SJSA1 (cell line): ENCODE data around the gene ELK4. TPM values are rescaled to one million over a fixed set of nuclear protein-coding genes. Genes with fewer than 3 reads are reported as not detected.

Experiments
- DNase-seq, 2 experiments: peaks; one replicate each; pipeline ENCODE4 v3.0.0-alpha.2; 2015 to 2020; ENCODE audit warnings: low spot score in 2 of 2, low read depth in 1 of 2
- H3K27ac ChIP-seq: fragments of 250-450 bp; sonication (Bioruptor Pico); 2 replicates; pipeline ENCODE4 v1.5.1; 2020; ENCODE audit warnings: mild to moderate bottlenecking, moderate library complexity
- H3K27me3 ChIP-seq: fragments of 250-450 bp; sonication (Bioruptor Pico); replicated peaks from 2 replicates; pipeline ENCODE4 v1.5.1; 2020; ENCODE audit warnings: mild to moderate bottlenecking, moderate library complexity
- H3K36me3 ChIP-seq: fragments of 250-450 bp; sonication (Bioruptor Pico); 2 replicates; pipeline ENCODE4 v1.5.1; 2020; ENCODE audit warnings: mild to moderate bottlenecking
- H3K4me1 ChIP-seq: fragments of 250-450 bp; sonication (Bioruptor Pico); replicated peaks from 2 replicates; pipeline ENCODE4 v1.6.1; 2021; ENCODE audit warnings: mild to moderate bottlenecking
- H3K4me3 ChIP-seq: fragments of 250-450 bp; sonication (Bioruptor Pico); 2 replicates; pipeline ENCODE4 v1.5.1; 2020; ENCODE audit warnings: mild to moderate bottlenecking
- H3K9me3 ChIP-seq: fragments of 250-450 bp; sonication (Bioruptor Pico); replicated peaks from 2 replicates; pipeline ENCODE4 v1.5.1; 2020; ENCODE audit warnings: mild to moderate bottlenecking
- total RNA-seq: library from RNA; depleted of rRNA; stranded (reverse); fragments of >200 nt; shearing (Covaris generic); gene quantifications from 2 replicates; pipeline ENCODE4 v1.2.3, GENCODE V29; 2014

The ELK4 gene
- total RNA-seq, 1 experiment from 2014 or later: 18.4 TPM

DNA sequence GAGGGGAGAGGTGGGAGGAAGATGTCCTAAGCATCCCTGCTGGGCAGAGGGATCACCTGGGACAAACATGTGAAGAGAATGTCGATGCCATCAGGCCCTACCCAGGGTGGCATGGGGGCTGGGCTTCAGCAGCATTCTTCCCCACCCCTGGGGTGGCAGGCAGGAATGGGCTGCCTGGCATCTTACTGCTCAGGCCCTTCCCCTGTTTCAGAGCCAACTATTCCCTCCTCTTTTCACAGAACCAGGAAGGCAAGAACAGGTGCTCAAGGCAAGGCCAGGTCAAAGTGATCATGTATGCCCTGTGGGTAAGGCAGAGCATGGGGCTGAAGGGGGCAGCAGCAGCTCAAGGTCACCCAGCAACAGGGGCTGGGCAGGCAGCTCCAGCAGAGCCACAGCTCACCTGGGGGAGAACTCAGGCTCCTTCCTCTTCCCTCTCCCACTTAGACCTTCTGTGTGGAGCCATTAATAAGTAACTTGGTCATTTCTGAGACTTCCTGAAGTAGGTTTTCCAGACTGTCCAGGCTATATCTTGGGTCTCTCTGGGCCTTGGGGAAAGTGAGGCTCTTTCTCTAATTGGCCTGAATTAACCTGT, 56.4 kb downstream of the ELK4 start:
- DNase-seq: no peak
- Histone ChIP-seq H3K4me1 (no peaks in the 10 kb centered on the region), H3K4me3 (no peak overlapping the region), H3K36me3 (no peaks in the 10 kb centered on the region), H3K27me3 (peaks cover 48% of the 10 kb centered on the region), H3K9me3 (no peaks in the 10 kb centered on the region), H3K27ac (no peak overlapping the region)

DNA sequence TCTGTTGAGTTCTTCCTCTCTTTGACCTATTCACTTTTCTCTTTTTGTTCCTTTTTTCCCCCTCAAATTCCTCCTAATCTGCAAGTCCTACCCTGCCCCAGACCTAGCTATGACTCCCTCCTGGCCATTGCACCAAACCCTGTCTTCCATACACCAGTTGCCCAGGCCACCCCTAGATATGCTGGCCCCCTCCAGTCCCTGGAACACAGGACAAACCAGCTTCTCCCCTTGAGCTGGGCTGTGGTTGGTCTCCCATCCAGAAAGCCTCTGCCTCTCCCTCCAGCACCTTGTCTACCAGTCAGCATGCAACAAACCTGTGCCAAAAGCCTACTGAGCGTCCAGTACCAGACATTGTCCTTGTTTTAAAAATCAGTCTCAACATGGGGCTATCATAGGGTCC, 59.4 kb downstream of the ELK4 start:
- H3K4me1 ChIP-seq: no peaks in the 10 kb centered on the region
- H3K4me3 ChIP-seq: no peak overlapping the region
- no peaks in the 10 kb centered on the region for H3K36me3 ChIP-seq
- DNase-seq: no peak
- H3K9me3 ChIP-seq: no peaks in the 10 kb centered on the region
- no peak overlapping the region for H3K27ac ChIP-seq
- H3K27me3 ChIP-seq: peaks cover 53% of the 10 kb centered on the region

DNA sequence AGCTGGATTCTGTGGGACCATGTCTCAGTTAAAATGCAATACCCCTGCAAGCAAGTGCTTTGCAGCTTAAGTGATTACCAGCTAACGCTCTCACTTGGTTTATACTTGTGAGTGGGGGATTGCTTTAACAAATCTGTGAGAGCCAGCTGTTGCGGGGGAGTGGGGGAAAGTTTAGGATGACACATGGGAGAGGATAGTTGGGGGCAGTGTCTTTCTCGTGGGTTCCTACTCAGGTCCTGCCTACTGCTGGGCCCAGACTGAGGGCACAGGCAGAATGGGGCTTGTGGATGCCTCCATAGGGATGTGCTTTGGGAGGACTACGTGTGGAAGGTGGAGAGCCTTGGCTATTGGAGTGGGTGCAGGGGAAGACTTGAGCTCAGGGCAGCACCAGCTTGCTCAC, 60.1 kb downstream of the ELK4 start:
- DNase-seq: no peak
- Histone ChIP-seq H3K4me3 (no peak overlapping the region), H3K4me1 (no peaks in the 10 kb centered on the region), H3K27ac (no peak overlapping the region), H3K36me3 (no peaks in the 10 kb centered on the region), H3K9me3 (no peaks in the 10 kb centered on the region), H3K27me3 (peaks cover 56% of the 10 kb centered on the region)

DNA sequence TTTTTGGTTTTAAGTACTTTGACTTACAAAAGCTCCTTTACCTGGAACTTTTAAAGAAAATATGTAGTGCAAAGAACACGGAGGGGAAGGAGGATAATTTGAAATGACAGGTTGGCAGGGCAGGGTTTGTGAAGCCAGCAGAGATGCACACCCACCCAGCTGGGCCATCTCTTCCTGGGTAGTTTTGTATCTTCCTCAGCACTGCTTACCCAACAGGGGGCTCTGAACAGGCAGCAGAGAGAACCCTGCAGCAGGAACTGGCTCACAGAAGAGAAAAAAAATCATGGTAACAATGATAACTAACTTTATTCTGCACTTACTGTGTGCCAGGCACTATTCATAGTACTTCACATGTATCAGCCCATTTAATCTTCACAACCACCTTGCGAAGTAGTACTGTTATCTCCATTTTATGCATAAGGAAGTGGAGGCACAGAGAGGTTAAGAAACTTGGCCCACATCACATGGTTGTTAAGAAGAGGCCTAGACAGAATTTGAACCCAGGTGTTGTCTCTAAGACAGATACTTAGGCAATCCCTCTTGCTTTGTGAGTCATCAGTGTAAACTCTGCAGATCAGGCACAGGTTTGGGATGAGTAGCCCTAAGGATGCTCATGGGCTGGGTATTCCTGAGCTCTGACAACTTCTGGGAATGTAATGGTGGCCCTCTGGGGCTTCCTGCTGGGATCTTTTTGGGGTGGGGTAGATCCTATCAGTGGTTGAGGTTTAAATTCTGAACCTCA, 60.8 kb downstream of the ELK4 start:
- Histone ChIP-seq H3K36me3 (no peaks in the 10 kb centered on the region), H3K27me3 (peaks cover 62% of the 10 kb centered on the region), H3K4me1 (no peaks in the 10 kb centered on the region), H3K4me3 (no peak overlapping the region), H3K9me3 (no peaks in the 10 kb centered on the region), H3K27ac (no peak overlapping the region)
- no peak for DNase-seq

DNA sequence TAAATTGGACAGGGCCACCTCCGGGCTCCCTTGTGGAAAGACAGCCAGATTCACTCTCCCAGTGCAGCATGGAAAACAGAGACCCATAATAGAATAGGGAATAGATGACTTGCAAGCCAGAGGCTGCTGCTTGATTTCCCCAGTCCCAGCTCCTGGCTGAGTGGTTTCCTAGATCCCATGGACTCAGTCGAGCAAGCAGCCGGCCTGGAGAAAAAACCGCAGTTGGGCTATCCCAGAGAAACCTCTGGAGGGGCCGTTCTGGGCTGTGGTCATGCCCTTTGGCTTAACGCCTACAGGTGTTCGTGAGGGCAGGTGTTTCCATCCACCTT, 61.7 kb downstream of the ELK4 start:
- Histone ChIP-seq H3K4me3 (no peak overlapping the region), H3K9me3 (no peaks in the 10 kb centered on the region), H3K4me1 (no peaks in the 10 kb centered on the region), H3K27me3 (peaks cover 69% of the 10 kb centered on the region), H3K36me3 (no peaks in the 10 kb centered on the region), H3K27ac (no peak overlapping the region)
- no peak for DNase-seq

DNA sequence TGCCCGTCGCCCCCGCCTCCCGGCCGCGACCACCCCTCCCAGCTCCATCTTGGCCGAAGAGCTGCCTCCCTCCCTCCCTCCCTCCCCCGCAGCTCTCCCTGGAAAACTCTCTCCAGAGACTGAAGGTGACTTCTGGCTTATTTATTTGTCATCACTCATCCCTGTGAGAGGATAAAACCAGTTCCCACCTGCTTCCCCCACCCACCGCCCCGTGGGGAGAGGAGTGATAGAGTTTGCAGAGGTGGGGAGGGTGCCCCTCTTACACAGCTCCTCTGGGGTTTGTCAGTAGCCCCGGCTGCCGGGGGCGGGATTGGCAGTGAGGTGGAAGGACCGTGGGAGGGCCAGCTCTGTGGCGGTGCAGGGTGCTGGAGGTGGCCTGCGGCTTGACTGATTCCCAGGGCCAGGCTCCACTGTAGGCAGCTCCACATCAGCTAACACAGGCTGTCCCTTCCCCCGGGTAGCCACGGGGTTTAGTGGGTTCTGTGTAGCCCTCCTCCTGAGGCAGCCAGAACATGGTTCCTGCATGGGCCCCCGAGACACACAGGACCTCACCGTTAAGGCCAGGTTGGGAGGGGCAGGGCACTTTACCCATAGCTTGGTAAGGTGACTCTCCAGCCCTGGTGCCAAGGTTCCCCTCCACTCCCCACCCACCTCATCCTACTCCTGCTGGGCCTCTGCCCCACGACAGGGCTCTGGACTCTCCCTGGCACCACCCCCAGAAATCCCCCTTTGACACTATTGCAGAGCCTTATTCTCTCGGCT, 62.2 kb downstream of the ELK4 start:
- no peaks in the 10 kb centered on the region for H3K4me1 ChIP-seq
- peaks cover 69% of the 10 kb centered on the region for H3K27me3 ChIP-seq
- H3K27ac ChIP-seq: no peak overlapping the region
- no peaks in the 10 kb centered on the region for H3K36me3 ChIP-seq
- no peak overlapping the region for H3K4me3 ChIP-seq
- H3K9me3 ChIP-seq: no peaks in the 10 kb centered on the region
- no peak for DNase-seq

DNA sequence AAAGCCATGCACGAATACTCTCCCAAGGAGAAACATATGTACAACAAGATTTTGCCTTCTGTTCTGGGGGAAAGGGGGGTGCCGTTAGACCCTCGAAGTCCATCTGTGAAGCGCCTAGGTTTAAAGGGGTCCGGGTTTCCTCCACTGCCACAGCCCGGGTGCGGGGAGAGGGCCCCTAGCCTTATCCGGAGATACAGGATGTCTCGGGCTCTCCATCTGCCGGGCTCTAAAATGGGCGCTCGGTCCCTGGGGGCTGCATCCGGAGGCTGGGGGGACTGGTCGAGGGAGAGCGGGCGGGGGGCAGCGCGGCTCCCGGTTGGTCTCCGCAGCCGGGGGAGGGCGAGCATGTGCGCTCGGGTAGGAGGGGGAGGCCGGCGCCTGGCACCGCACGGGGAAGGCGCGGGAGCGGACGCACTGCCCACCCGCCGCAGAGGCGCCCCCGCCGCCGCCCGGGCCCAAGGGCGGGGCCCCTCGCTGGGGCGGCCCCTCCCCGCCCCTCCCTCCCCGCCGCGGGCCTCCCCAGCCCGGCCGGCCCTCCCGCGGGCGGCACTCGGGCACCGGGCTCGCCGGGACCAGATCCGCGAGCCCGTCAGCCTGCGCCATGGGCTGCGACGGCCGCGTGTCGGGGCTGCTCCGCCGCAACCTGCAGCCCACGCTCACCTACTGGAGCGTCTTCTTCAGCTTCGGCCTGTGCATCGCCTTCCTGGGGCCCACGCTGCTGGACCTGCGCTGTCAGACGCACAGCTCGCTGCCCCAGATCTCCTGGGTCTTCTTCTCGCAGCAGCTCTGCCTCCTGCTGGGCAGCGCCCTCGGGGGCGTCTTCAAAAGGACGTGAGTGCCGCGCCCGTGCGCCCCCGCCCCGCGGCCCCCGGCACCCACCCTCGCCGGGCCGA, 63.1 kb downstream of the ELK4 start:
- Histone ChIP-seq H3K9me3 (no peaks in the 10 kb centered on the region), H3K4me1 (no peaks in the 10 kb centered on the region), H3K4me3 (no peak overlapping the region), H3K27ac (no peak overlapping the region), H3K27me3 (peaks cover 66% of the 10 kb centered on the region), H3K36me3 (no peaks in the 10 kb centered on the region)
- no peak for DNase-seq

DNA sequence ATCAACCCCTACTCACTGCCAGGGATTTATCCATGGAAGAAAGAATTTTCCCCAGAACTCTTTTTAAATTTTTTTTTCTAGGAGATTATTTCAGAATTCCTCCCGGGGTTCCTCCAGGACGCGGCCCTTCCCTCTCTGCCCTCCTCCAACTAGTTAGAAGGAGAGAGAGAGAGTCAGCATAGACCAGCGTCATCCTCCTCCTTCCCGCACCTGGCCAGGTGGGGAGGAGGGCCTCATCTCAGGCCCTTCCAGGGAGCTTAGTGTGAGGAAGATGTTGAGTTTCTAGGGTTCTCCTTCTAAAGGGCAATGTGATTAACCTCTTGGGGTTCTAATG, 63.7 kb downstream of the ELK4 start:
- H3K27ac ChIP-seq: no peak overlapping the region
- DNase-seq: no peak
- no peaks in the 10 kb centered on the region for H3K9me3 ChIP-seq
- H3K27me3 ChIP-seq: peaks cover 60% of the 10 kb centered on the region
- no peak overlapping the region for H3K4me3 ChIP-seq
- H3K4me1 ChIP-seq: no peaks in the 10 kb centered on the region
- H3K36me3 ChIP-seq: no peaks in the 10 kb centered on the region

DNA sequence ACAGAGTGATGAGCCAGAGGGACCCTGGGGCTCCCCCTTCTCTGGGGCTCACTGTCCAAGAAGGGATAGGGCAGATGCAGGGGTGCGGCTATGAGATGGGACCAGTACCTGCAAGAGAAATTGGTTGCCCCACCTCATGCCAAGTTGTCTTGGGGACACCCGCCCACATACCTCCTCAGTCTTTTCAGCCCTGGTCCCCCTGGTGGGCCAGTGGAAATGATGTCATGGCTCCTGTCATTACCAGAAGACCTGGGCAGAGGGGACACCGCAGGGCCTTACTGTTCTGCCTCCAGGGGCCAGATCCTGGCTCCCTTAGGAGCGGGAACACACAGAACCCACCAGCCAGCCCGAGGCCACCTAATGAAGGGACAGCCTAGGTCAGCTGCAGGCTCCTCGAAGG, 64.1 kb downstream of the ELK4 start:
- Histone ChIP-seq H3K9me3 (no peaks in the 10 kb centered on the region), H3K27me3 (peaks cover 60% of the 10 kb centered on the region), H3K4me3 (no peak overlapping the region), H3K4me1 (no peaks in the 10 kb centered on the region), H3K27ac (no peak overlapping the region), H3K36me3 (no peaks in the 10 kb centered on the region)
- no peak for DNase-seq

DNA sequence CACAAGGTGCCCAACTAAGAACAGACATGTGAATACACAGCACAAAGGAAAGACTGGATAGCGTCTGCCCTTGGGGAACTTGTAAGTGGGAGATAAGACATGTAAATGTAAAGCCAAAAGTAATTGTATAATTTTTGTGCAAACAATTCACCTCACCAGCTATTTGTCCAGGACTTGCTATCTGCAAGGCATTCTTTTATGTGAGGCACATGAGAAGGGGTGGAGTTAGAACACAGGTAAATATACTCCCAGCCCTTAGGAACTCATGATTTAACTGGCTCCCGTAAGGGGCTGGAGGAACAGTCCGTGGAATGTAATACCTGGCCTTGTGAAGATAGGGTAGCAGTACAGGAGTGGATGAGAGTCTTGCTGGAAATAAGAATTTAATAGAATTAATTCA, 66.0 kb downstream of the ELK4 start:
- DNase-seq: no peak
- Histone ChIP-seq H3K27ac (no peak overlapping the region), H3K4me3 (no peak overlapping the region), H3K9me3 (0 out of 2 replicates have a peak, but pooled peaks cover 2% of the 10 kb centered on the region), H3K27me3 (peaks cover 60% of the 10 kb centered on the region), H3K36me3 (no peaks in the 10 kb centered on the region), H3K4me1 (no peaks in the 10 kb centered on the region)

DNA sequence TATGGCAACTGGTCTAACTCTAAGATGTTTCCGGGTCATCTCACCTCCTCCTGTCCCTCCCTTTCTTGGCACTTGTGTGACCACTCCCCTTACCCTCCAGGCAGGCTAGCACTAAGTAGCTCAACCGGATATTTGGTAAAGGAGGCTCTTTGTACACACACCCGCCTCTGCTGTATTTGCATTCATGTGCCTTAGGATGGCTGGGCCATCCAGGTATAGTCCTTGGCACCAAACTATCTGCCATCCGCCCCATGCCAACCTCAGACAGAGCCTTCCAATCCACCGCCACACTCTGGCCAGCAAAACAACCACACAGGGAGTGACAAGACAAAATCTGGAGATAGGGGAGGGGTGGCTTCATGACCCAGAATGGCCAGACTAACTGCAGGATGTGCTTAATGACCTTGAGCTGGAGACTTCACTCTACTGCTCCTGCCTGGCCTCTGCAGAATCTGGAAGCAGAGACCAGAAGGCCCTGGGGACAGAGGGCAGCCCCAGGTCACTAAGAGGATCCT, 67.8 kb downstream of the ELK4 start:
- Histone ChIP-seq H3K4me3 (no peak overlapping the region), H3K36me3 (no peaks in the 10 kb centered on the region), H3K27me3 (peaks cover 50% of the 10 kb centered on the region), H3K27ac (no peak overlapping the region), H3K9me3 (0 out of 2 replicates have a peak, but pooled peaks cover 2% of the 10 kb centered on the region), H3K4me1 (no peaks in the 10 kb centered on the region)
- DNase-seq: peak in 1 of 2 experiments; percentile 32

DNA sequence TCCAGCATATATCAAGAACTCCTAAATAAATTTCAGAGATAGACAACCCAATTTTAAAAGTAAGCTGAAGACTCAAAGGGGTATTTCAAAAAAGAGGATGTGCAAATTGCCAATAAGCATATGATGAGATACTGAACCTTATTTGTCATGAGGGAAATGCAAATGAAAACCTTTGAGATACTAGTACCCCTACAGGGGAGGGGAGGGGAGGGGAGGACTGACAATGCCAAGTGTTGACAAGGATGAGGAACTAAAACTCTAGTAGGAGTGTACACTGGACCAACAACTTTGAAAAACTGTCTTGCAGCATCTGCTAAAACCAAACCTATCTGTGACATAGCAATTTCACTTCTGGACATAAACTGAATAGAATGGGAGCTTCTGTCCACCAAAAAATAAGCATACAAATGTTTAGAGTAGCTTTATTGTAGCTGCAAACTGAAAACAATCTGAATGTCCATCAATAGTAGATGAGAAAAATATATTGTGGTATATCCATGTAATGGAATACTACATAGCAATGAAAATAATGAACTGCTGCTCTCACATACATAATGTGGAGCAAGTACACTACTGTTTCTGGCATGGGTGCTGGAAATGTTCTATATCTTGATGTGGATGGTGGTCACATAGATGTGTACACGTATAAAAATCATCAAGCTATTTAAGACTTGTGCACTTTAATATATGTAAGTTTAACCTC, 70.2 kb downstream of the ELK4 start:
- Histone ChIP-seq H3K4me1 (no peaks in the 10 kb centered on the region), H3K36me3 (no peaks in the 10 kb centered on the region), H3K4me3 (no peak overlapping the region), H3K27me3 (peaks cover 29% of the 10 kb centered on the region), H3K9me3 (0 out of 2 replicates have a peak, but pooled peaks cover 2% of the 10 kb centered on the region), H3K27ac (no peak overlapping the region)
- DNase-seq: no peak
